A549 treated with RU486 at 1 μM for 4 hours (cell line): ENCODE data around the gene RAB43. TPM values are rescaled to one million over a fixed set of nuclear protein-coding genes. Genes with fewer than 3 reads are reported as not detected.

Source experiments
- total RNA-seq: library from RNA; stranded (reverse); fragments of 200-300 nt; extraction: Qiagen RNA extraction; gene quantifications from 5 replicates; pipeline ENCODE4 v1.2.3, GENCODE V29; 2022; ENCODE audit warnings: low read depth

Gene RAB43
- total RNA-seq = 1.9 to 6.8 TPM (median 4.1 TPM) in 5 replicates

DNA sequence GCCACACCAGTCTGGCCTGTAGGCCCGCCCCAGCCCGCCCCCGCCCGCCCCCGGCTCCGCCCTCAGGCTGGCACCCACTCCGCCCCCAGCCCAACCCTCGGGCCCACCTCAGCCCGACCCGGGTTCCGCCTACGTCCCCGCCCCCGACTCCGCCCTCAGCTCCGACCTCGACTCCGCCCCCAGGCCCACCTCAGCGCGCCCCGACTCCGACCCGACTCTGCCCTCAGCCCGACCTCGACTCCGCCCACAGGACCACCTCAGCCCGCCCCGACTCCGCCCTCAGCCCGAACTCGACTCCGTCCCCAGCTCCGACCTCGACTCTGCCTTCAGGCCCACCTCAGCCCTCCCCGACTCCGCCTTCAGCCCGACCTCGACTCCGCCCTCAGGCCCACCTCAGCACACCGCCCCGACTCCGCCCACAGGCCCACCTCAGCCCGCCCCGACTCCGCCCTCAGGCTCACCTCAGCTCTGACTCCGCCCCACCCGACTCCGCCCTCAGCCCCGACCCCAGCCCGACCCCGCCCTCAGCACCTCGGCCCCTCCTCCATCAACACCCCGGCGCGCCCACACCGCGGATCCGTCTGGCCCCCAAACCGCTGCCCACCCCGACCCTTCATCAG is at the start of gene RAB43:
RAB43 (minus strand) TSS at position 13 of the 620 bp plus-strand sequence. CDS start 315 bp downstream, outside the sequence.

DNA sequence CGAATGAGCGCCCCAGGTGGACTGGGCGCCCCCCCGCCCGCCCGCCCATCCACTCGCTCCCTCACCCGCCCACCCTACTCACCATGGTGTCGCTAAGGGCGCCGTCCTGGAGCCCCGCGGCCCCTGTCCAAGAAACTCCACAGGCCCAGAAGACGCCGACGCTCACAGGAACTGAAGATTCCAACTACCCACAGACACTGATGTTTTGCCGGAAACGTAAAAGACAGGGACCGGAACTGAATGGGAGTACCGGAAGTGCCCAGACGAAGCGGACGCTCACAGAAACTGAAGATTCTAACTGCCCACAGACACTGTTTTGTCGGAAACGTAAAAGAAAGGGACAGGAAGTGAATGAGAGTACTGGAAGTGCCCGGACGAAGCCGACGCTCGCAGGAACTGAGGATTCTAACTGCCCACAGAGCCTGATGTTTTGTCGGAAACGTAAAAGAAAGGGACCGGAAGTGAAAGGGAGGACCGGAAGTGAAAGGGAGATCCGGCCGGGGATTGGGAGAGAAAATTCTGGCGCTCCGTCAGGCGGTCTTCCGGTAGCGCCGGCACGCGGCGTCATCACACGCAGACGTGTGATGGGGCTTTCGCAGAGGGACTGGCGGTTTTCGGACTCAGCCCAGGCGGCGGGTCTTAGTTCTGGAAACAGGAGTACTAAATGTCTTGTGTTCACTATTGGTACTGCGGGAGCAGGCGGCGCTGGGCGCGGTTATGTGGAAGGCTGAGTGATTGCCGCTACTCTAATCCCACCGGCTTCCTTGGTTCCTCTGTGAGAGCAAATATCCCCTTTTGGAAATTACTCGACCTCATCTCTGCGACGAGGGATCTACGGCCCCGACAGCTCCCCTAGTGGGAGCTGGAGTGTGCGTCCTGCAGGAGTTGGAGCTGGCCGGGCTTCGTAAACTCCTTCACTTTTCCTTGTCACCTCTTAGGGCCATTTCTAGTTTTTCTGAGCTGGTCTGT is 39.6 kb upstream of the RAB43 start, which contains the start of gene ISY1:
ISY1 (minus strand) TSS at position 173 of the 969 bp plus-strand sequence; CDS start at position 85, 88 bp downstream.

DNA sequence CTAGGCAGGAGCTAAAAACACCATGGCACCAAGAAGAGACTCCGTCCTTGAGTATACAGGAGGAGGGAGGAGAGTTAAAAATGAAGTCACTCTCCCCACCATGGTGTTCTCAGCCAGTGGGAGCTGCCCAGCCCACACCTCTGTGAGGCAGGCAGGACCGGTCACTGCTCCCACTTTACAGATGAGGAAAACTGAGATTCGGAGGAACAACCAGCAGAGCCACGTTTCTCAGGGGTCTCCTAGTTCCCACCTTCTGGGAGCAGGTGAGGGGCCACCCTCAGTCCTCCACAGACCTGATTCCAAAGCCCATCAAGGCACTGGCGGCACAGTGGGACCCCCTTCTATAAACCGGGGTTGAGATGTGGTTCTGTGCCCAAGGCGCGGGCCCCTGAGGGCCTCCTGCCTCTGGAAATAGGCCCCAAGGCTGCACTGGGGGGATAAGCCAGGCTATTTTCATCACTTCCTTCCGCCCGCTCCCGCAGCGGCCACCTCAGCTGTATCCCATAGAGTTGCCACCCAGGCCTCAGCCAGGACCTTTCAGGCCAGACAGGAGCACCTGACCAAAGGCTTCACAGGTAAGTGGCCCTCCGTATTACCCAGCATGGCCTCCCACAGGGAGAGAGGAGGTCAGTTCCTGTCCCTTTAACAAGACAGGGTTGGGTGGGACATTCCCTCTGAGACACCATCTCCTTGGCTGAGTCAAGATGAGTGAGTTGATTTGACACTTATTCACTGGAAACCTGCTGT is 61.2 kb downstream of the RAB43 start, which contains the start of gene GP9:
GP9 (plus strand) TSS at position 504 of the 747 bp plus-strand sequence. CDS start 961 bp downstream, outside the sequence.

Other genes with a start within 250 kb of the RAB43 start
- 23.4 to 25.7 TPM (median 24.0 TPM) in 5 replicates for gene ACAD9, start 242.2 kb downstream of the RAB43 start, total RNA-seq
- gene CFAP92, start 127.7 kb downstream of the RAB43 start, total RNA-seq = not detected in 5 replicates
- gene EFCC1, start 120.5 kb downstream of the RAB43 start, total RNA-seq = not detected in 5 replicates
- not detected in 5 replicates for gene GP9, start 61.0 kb downstream of the RAB43 start, total RNA-seq
- 19.1 to 24.8 TPM (median 21.0 TPM) in 5 replicates for gene ISY1, start 39.3 kb upstream of the RAB43 start, total RNA-seq
- gene CNBP, start 62.1 kb upstream of the RAB43 start, total RNA-seq = 277 to 355 TPM (median 342 TPM) in 5 replicates
- gene COPG1, start 127.8 kb upstream of the RAB43 start, total RNA-seq = 71.7 to 86.4 TPM (median 84.9 TPM) in 5 replicates
- gene HMCES, start 157.1 kb upstream of the RAB43 start, total RNA-seq = 41.8 to 49.0 TPM (median 44.8 TPM) in 5 replicates